ENCODE measurements around the gene AGER.
"Not testable (repeated sequence)": the region's sequence is repeated elsewhere in the genome, so short reads cannot be mapped to it uniquely, and the experiment has no call there.

The AGER gene

DNA sequence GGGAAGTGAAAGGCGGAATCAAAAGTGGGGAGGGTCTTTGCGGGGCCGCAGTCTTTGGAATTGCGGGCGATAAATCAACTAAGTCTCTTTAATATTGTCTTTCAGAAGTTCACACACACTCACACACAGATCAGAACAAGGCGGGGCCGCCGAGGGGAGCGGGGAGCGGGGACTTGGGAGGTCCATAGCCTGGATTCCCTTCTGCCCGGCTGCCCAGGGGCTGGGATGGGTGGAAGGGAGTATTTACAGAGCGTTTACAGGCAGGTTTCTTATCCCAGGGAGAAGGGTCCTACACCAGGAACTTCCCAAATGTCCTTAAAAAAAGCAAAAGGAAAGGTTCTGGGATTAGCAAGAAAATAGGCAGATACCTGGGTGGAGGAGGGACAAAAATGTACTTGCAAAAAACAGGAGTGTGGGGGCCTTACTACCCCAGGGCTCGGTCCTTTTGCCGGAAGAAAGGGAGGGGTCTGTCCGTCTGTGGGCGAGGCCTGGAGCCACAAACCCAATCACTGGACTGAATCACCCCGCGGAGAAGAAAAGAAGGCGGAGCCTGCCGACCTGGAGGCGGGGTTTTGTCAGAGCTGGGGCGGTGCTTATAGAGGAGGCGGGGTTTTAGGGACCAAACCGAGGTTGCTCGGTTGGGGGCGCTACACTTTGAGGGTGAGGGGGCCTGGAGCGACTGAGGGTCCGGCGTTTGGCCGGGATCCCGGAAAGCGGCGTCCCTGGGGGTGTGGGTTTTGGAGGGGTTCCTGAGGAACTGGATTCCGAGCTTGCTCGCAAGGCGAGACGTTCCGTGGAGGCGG, 35.6 kb downstream of the AGER start:
- no peak for DNase-seq (ENCODE audit: low read depth in 2 of 2)

DNA sequence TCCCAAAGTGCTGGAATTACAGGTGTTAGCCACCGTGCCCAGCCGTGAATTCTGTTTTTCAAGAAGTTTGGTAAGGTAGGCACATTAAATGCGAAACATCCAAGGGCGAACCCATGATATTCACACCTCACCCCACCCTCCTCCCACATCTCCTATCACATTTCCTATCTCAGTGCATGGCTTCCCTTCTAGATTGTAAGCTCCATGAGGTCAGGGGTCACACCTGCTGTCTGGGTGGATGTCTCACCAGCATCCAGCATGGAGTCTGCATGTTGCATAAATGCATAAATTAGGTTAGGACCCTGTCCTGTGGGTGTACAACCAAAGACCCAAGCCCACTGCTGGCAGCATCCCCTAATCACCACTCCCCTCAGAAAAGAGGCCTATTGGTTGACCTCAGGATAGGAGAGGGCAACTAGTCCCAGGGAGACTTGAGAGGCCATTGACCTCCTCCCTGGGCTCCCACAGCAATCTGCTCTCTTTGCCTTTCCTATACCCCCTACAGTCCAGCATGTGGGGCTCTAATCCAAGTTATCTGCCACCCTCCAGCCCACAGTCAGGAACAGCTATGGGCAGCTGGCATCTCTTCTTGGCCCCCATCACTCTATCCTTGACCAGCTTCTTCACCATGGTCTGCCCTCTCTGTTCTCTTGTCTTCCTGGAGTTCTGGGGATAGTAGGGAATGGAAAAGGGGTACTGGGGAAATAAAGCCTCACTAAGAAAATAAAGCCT, 36.5 kb downstream of the AGER start:
- DNase-seq (ENCODE audit: low read depth in 2 of 2), result no peak

DNA sequence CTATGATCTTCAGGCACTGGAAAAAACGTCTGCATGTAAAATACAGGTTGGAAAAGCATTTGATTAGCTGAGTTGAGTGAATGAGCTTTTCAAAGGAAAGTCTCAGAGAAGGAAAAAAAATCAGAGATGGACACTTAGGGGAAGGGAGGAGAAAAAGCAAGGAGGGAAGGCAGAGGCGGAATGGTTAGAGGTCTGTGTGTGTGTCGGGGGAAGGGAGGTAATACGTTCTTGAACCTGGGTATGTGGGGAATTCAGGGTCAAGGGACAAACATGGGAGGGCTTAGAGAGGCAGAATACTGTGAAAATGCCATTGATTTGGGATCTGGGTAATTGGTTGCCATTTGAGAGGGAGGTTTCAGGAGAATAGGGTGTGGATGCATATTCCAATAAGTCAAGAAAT, 37.4 kb downstream of the AGER start:
- DNase-seq (ENCODE audit: low read depth in 2 of 2), result no peak

DNA sequence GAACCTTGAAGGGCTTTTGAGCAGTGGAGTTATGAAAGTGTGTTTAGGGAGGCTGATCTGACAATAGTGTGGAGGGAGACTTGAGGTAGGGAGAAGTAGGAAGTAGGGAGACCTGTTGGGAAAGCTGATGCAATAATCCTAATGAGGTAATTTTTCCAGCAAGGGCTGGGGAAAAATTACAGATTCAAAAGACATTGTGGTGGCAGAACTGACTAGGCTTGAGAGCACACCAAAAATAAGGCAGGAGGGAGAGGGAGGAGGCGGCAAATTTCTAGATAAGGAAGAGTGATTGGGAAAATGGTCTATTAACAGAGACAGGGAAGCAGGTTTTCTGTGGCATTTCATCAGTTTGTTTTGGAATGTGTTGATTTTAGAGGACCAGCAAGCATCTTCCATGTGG, 37.8 kb downstream of the AGER start:
- no peak for DNase-seq (ENCODE audit: low read depth in 2 of 2)

DNA sequence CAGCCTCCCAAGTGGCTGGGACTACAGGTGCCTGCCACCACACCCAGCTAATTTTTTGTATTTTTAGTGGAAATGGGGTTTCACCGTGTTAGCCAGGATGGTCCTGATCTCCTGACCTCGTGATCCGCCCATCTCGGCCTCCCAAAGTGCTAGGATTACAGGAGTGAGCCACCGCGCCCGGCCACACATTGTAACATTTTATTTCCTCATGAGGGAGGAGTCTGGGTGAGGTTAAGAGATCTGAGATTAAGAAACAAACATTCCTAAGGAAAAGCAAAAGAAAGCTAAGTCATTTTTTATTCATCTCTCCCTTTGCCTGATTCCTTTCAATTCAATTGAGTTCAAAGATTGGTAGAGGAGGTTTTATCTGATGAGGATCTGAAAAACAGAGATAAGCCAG, 39.8 kb downstream of the AGER start:
- DNase-seq (ENCODE audit: low read depth in 2 of 2), result not testable (repeated sequence)

DNA sequence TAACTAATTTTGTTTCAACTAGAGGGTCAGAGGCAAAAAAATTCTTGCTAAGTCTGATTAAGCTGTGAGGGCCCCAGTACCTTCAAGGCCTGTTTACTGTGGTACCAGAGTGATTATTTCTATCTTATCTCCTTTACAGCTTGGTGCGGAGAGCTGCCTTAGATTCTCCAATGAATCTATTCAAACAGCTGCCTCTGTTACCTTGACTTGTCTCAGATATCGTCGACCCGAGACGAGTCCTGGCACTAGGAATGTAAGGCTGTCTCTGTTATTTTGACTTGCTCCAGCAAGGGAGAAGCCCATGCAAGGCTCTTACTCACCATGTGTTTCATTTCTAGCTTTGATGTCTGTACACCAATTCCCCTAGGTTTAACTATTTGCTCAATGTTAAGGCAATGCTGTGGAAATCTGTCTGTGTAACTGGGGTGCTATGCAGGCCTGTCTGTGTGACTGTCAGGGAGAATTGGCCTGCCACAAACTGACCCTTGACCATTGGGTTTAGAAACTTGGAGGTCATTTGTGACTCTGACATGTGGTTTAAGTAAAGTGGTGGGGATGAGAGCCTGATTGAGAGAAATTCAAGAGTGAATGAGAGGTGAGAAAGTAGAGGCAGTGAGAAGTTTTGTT, 43.5 kb downstream of the AGER start:
- DNase-seq (ENCODE audit: low read depth in 2 of 2), result no peak

DNA sequence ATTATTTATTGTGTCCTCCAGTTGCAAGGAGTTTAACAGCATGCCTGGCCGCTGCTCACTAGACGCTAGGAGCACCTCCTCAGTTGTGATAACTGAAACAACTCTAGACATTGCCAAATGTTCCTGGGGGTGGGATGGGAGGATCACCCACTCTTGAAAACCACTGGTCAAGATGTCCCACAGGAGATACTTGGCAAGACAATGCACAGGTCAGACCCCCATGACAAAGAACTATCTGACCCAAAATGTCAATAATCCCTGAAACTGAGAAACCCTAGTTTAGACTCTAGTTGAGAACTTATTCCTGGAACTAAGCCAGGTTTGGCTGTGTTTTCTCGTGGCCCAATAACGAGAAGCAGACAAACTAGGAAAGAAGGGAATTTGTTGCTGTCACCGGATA, 44.5 kb downstream of the AGER start:
- no peak for DNase-seq (ENCODE audit: low read depth in 2 of 2)

DNA sequence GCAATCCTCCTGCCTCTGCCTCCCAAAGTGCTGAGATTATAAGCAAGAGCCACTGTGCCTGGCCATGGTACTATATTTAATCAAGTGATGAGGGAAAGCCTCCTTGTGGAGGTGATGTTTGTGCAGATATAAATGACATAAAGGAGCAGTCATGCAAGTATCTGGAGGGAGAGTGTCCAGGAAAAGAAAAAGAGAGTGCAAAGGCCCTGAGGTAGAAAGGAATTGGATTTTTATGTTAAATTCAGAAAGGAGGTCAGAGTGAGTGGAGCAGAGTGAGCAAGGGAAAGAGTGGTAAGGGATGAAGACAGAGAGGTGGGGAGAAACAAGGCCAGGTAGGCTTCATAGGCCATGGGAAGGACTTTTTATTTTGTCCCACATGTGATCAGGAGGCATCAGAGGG, 46.6 kb downstream of the AGER start:
- DNase-seq (ENCODE audit: low read depth in 2 of 2), result no peak

DNA sequence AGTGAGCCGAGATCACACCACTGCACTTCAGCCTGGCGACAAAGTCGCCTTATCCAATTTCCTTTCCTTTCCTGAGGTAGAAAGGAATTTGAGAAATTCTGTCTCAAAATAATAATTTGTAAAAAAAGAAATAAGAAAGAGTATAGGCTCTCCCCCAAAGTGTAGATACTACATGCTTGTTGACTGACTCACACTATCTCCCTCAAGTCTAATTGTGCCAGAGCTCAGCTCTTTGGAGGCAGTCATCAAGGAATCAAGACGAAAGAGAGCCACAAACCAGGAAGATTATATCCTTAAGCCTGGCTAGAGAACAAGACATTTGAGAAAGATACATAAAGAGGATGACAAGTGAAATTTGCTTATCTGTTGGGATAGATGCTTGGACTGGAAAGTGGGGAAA, 50.3 kb downstream of the AGER start:
- no peak for DNase-seq (ENCODE audit: low read depth in 2 of 2)

DNA sequence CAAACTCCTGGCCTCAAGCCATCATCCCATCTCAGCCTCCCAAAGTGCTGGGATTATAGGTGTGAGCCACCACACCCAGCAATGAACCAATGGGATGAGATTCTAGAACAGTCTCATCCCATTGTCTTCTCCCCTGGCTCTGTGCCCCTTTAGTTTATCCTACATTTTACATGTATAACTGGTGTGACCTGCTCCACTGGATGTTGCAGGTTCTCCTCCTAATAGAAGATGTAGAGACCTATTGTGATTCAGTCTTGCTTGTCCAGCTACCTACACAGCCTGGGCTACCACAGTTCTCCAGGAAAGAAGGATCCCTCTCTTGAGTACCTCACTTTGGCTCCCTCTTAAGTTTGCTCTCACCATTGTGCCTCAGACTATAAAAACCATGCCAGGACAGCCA, 51.9 kb downstream of the AGER start:
- DNase-seq (ENCODE audit: low read depth in 2 of 2), result no peak

DNA sequence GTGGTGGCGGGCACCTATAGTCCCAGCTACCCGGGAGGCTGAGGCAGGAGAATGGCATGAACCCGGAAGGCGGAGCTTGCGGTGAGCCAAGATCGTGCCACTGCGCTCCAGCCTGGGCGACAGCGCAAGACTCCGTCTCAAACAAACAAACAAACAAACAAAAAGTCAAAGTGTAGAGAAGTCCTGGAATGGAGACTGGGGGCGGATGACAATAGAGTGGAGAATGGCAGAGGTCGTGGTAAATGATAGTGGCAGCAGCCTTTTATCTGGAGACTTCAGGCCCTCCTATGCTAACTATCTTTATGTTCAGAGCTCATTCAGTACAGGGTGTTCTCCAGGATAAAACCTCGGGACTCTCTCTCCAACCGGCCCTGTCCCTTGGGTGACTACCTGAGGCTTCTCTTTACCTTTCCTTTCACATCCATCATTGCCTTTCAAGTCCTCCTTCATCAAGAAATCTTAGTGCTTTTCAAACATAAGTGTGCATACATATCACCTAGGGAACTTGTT, 52.6 kb downstream of the AGER start:
- DNase-seq (ENCODE audit: low read depth in 2 of 2), result no peak
